Hepatocyte (in vitro differentiated cells): ENCODE data around the gene DTNBP1. TPM values are rescaled to one million over a fixed set of nuclear protein-coding genes. Genes with fewer than 3 reads are reported as not detected.

Experiments
- DNase-seq: peaks from one replicate; pipeline ENCODE4 v3.0.0-alpha.2; 2016; ENCODE audit warnings: low spot score
- H2AFZ ChIP-seq: fragments of 200-600 bp; sonication (generic); 2 replicates; pipeline ENCODE4 v1.6.0; 2016; ENCODE audit warnings: antibody characterized with exemption, mild to moderate bottlenecking
- H3K27ac ChIP-seq: fragments of 200-600 bp; sonication (generic); 2 replicates; pipeline ENCODE4 v1.5.1; 2016; ENCODE audit warnings: mild to moderate bottlenecking
- H3K27me3 ChIP-seq: fragments of 200-600 bp; sonication (generic); 2 replicates; pipeline ENCODE4 v1.6.1; 2016
- H3K36me3 ChIP-seq: fragments of 200-600 bp; sonication (generic); replicated peaks from 2 replicates; pipeline ENCODE4 v1.5.1; 2016; ENCODE audit warnings: low read depth; ENCODE audit not compliant: insufficient read depth
- H3K4me1 ChIP-seq: fragments of 200-600 bp; sonication (generic); 2 replicates; pipeline ENCODE4 v1.5.1; 2016; ENCODE audit warnings: mild to moderate bottlenecking, moderate library complexity; ENCODE audit not compliant: insufficient read depth
- H3K4me2 ChIP-seq: fragments of 200-600 bp; sonication (generic); 2 replicates; pipeline ENCODE4 v1.6.0; 2016
- H3K4me3 ChIP-seq: fragments of 200-600 bp; sonication (generic); 2 replicates; pipeline ENCODE4 v1.5.1; 2016; ENCODE audit warnings: mild to moderate bottlenecking
- H3K79me2 ChIP-seq: fragments of 200-600 bp; sonication (generic); 2 replicates; pipeline ENCODE4 v1.6.0; 2017; ENCODE audit warnings: mild to moderate bottlenecking
- H3K9me2 ChIP-seq: fragments of 200-600 bp; sonication (generic); replicated peaks from 2 replicates; pipeline ENCODE4 v1.6.0; 2017; ENCODE audit warnings: mild to moderate bottlenecking; ENCODE audit not compliant: insufficient read depth
- H3K9me3 ChIP-seq: fragments of 200-600 bp; sonication (generic); 2 replicates; pipeline ENCODE4 v1.5.1; 2016; ENCODE audit warnings: low read depth, mild to moderate bottlenecking
- H4K20me1 ChIP-seq: fragments of 200-600 bp; sonication (generic); 2 replicates; pipeline ENCODE4 v1.6.0; 2016; ENCODE audit warnings: mild to moderate bottlenecking; ENCODE audit not compliant: insufficient read depth, poor library complexity, severe bottlenecking
- CTCF ChIP-seq: fragments of 200-600 bp; sonication (generic); IDR thresholded peaks from 2 replicates; pipeline ENCODE4 v1.5.1; 2016; ENCODE audit warnings: antibody characterized with exemption, mild to moderate bottlenecking; ENCODE audit not compliant: poor library complexity
- EZH2 ChIP-seq: fragments of 200-600 bp; sonication (generic); IDR thresholded peaks from 2 replicates; pipeline ENCODE4 v1.6.1; 2016; ENCODE audit warnings: antibody characterized with exemption, mild to moderate bottlenecking, borderline replicate concordance
- EZH2phosphoT487 ChIP-seq: fragments of 200-600 bp; sonication (generic); IDR thresholded peaks from one replicate; pipeline ENCODE4 v1.6.1; 2018; ENCODE audit warnings: antibody characterized with exemption, mild to moderate bottlenecking, low read depth, moderate library complexity; ENCODE audit not compliant: unreplicated experiment, severe bottlenecking
- WGBS: methylation state at CpG from one replicate; pipeline ENCODE4 v1.1.6; 2016; ENCODE audit warnings: low lambda C conversion rate; ENCODE audit errors: missing lambda C conversion rate; 5-methylcytosine and 5-hydroxymethylcytosine counted together
- polyA plus RNA-seq: library from polyadenylated mRNA; unstranded; fragments of >200 nt; fragmentation: Nextera tagmentation; extraction: Ambion mirVana; gene quantifications from 2 replicates; pipeline ENCODE4 v1.2.1, GENCODE V29; 2016
- total RNA-seq: library from RNA; depleted of rRNA; stranded (reverse); fragments of >200 nt; gene quantifications from 2 replicates; pipeline ENCODE4 v1.2.3, GENCODE V29; 2014

Gene DTNBP1
- total and polyA plus RNA-seq, 2 experiments from 2014 or later = 3.4 to 25.6 TPM

GRCh38 chr6:15536198-15536955 lies 126.5 kb downstream of the DTNBP1 start:
- no peak overlapping the region for H2AFZ ChIP-seq
- TF ChIP-seq EZH2phosphoT487 (no peak), CTCF (no peak)
- H3K9me2 ChIP-seq = no peaks in the 10 kb centered on the region
- H3K9me3 ChIP-seq = no peaks in the 10 kb centered on the region
- no peaks in the 10 kb centered on the region for H4K20me1 ChIP-seq
- no peak for DNase-seq
- 77% methylated on average over 4 of the region's 4 CpGs for WGBS
- no peak overlapping the region for H3K4me3 ChIP-seq
- H3K36me3 ChIP-seq = no peaks in the 10 kb centered on the region
- no peak overlapping the region for H3K27ac ChIP-seq
- no peak overlapping the region for H3K4me2 ChIP-seq
- H3K27me3 ChIP-seq = no peaks in the 10 kb centered on the region
- H3K79me2 ChIP-seq = no peaks in the 10 kb centered on the region
- H3K4me1 ChIP-seq = peaks cover 5% of the 10 kb centered on the region

- Histone ChIP-seq H3K36me3 (no peaks in the 10 kb centered on the region), H3K79me2 (no peaks in the 10 kb centered on the region), H3K9me2 (no peaks in the 10 kb centered on the region), H3K4me3 (no peak overlapping the region), H3K27me3 (no peaks in the 10 kb centered on the region), H3K9me3 (no peaks in the 10 kb centered on the region), H2AFZ (no peak overlapping the region), H3K4me1 (peaks cover 5% of the 10 kb centered on the region), H4K20me1 (no peaks in the 10 kb centered on the region), H3K4me2 (no peak overlapping the region), H3K27ac (peak overlapping the region; percentile 18)
- DNase-seq = no peak
- WGBS = 85% methylated on average over 3 of the region's 3 CpGs
- TF ChIP-seq EZH2 (no peak), CTCF (no peak), EZH2phosphoT487 (no peak)
Observed at GRCh38 chr6:15535495-15536197, 127.2 kb downstream of the DTNBP1 start.

GRCh38 chr6:15534974-15535373 lies 127.9 kb downstream of the DTNBP1 start:
- Histone ChIP-seq H4K20me1 (no peaks in the 10 kb centered on the region), H3K4me3 (no peak overlapping the region), H3K79me2 (no peaks in the 10 kb centered on the region), H3K27ac (no peak overlapping the region), H3K4me2 (no peak overlapping the region), H3K27me3 (no peaks in the 10 kb centered on the region), H3K4me1 (peaks cover 5% of the 10 kb centered on the region), H3K9me2 (no peaks in the 10 kb centered on the region), H3K36me3 (no peaks in the 10 kb centered on the region), H2AFZ (no peak overlapping the region), H3K9me3 (no peaks in the 10 kb centered on the region)
- DNase-seq = no peak
- WGBS = 89% methylated on average over 3 of the region's 3 CpGs
- TF ChIP-seq EZH2phosphoT487 (no peak), EZH2 (no peak), CTCF (no peak)
